ENCODE results near the gene TRPC4AP. TPM values are rescaled to one million over a fixed set of nuclear protein-coding genes. Genes with fewer than 3 reads are reported as not detected.
A peak's percentile ranks its signal among the peaks of the same experiment; 100 is the strongest.

TRPC4AP gene
- total RNA-seq, 4 donors from 2014 or later: 57.3 to 85.3 (median 70.1) TPM

- in situ Hi-C loops (cut with MboI; ENCODE audit: low pct_ligation_motif_present in 1 of 4, low pct_unique_long_range_greater_than_20kb in 1 of 4, low sequenced_read_pairs in 3 of 4): no loop called here
Measured at GRCh38 chr20:34982270-34983088, 110.1 kb downstream of the TRPC4AP start.

DNA sequence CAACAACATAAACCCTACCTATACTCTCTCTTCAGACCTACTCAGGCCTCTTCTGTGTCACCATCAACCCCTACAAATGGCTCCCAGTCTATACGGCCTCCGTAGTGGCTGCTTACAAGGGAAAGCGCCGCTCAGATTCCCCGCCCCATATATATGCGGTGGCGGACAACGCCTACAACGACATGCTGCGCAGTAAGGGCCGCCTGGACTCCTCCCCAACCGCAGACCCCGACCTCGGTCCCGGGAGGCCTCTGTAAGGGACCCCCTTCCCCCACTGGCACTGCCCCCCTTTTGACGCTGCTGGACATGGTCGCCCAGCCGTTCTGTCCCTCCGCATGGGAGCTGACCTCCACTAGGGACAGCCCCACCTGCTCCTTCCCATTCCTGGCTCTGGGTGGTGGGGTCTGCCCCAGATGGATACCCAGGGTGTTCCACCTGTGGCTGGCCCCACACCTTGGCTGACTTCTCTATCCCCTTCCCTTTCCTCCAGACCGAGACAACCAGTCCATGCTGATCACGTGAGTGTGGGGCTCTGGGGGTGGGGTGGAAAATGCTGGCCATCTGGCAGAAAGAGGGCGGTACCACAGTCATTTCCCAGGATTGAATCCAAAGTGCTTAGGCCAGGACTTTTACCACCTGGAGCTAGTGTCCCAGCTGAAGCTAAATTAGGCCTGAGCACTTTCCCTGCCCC lies 111.9 kb downstream of the TRPC4AP start:
- DNase-seq: peak; percentile 59
- TF ChIP-seq POLR2AphosphoS5 (IDR thresholded peaks at IDR 0.05) (no peak), POLR2A (IDR thresholded peaks at IDR 0.05) (no peak), EP300 (IDR thresholded peaks at IDR 0.05; ENCODE audit: low read depth) (no peak)
- TF ChIP-seq, protein P1, sequence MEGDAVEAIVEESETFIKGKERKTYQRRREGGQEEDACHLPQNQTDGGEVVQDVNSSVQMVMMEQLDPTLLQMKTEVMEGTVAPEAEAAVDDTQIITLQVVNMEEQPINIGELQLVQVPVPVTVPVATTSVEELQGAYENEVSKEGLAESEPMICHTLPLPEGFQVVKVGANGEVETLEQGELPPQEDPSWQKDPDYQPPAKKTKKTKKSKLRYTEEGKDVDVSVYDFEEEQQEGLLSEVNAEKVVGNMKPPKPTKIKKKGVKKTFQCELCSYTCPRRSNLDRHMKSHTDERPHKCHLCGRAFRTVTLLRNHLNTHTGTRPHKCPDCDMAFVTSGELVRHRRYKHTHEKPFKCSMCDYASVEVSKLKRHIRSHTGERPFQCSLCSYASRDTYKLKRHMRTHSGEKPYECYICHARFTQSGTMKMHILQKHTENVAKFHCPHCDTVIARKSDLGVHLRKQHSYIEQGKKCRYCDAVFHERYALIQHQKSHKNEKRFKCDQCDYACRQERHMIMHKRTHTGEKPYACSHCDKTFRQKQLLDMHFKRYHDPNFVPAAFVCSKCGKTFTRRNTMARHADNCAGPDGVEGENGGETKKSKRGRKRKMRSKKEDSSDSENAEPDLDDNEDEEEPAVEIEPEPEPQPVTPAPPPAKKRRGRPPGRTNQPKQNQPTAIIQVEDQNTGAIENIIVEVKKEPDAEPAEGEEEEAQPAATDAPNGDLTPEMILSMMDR (IDR thresholded peaks at IDR 0.05): no peak
- Histone ChIP-seq H3K9me3 (no peaks in the 10 kb centered on the region), H3K4me3 (no peak overlapping the region), H3K36me3 (no peaks in the 10 kb centered on the region), H3K4me1 (peaks cover 10 to 25% (median 20%) of the 10 kb centered on the region in 4 donors), H3K27me3 (peaks cover 14% of the 10 kb centered on the region), H3K27ac (peak overlapping the region in 1 of 4 donors; percentile 23)
- WGBS, 2 donors (ENCODE audit: low coverage in 1 of 2): 85 to 93% methylated on average over 8 to 22 of the region's 22 CpGs
- intact Hi-C loops (cut with DNase I; ENCODE audit: low total_unique reads) (no loop called here), in situ Hi-C loops (cut with MboI; ENCODE audit: low pct_ligation_motif_present in 1 of 4, low pct_unique_long_range_greater_than_20kb in 1 of 4, low sequenced_read_pairs in 3 of 4) (no loop called here)

More at GRCh38 chr20:34982270-34983088, 110.1 kb downstream of the TRPC4AP start:
- H3K27me3 ChIP-seq: peaks cover 14% of the 10 kb centered on the region
- no peak overlapping the region for H3K27ac ChIP-seq
- DNase-seq: no peak
- H3K9me3 ChIP-seq: no peaks in the 10 kb centered on the region
- TF ChIP-seq POLR2A (IDR thresholded peaks at IDR 0.05): no peak
- no peak for TF ChIP-seq POLR2AphosphoS5 (IDR thresholded peaks at IDR 0.05)
- no peak for TF ChIP-seq EP300 (IDR thresholded peaks at IDR 0.05; ENCODE audit: low read depth)
- TF ChIP-seq, protein P1 (IDR thresholded peaks at IDR 0.05): no peak
- peaks cover 10 to 25% (median 20%) of the 10 kb centered on the region in 4 donors for H3K4me1 ChIP-seq
- no peaks in the 10 kb centered on the region for H3K36me3 ChIP-seq
- no peak overlapping the region for H3K4me3 ChIP-seq
- WGBS, 2 donors (ENCODE audit: low coverage in 1 of 2): 77 to 85% methylated on average over 5 to 21 of the region's 21 CpGs
- intact Hi-C loops (cut with DNase I; ENCODE audit: low total_unique reads): no loop called here

DNA sequence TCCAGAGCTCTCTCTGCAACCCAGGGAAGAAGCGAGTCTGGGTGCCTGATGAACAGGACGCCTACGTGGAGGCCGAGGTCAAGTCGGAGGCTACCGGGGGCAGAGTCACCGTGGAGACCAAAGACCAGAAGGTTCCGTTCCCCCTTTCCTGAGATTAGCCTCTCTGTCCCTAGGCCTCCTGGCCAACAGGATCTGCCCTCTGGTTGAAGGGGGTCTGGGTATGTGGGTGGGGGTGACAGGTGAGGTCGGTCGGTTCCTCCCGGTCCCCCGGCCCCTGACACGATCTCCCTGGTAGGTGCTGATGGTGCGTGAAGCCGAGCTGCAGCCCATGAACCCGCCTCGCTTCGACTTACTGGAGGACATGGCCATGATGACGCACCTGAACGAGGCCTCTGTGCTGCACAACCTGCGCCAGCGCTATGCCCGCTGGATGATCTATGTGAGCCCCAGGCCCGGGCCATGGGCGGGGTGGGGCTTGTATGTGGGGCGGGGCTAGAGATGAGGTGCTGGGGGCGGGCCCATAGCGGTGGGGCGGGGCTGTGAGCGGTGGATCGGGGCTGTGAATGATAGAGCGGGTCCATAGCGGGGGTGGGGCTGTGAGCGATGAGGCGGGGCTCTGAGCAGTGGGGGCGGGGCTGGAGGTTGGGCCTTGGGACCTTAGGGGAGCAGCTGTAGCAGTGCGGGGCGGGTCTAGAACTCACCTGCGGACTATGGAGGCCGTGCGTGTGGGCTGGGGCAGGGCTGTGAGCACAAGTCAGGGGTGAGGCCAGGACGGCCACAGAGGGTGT lies 113.0 kb downstream of the TRPC4AP start:
- no peak overlapping the region for H3K4me3 ChIP-seq
- H3K27ac ChIP-seq: no peak overlapping the region
- 49 to 87% methylated on average over 9 to 35 of the region's 42 CpGs for WGBS, 2 donors (ENCODE audit: low coverage in 1 of 2)
- intact Hi-C loops (cut with DNase I; ENCODE audit: low total_unique reads): no loop called here
- no peaks in the 10 kb centered on the region for H3K36me3 ChIP-seq
- H3K9me3 ChIP-seq: no peaks in the 10 kb centered on the region
- TF ChIP-seq POLR2A (IDR thresholded peaks at IDR 0.05) (no peak), POLR2AphosphoS5 (IDR thresholded peaks at IDR 0.05) (no peak)
- TF ChIP-seq, protein P1 (IDR thresholded peaks at IDR 0.05): no peak
- peaks cover 10 to 24% (median 18%) of the 10 kb centered on the region in 4 donors for H3K4me1 ChIP-seq
- H3K27me3 ChIP-seq: peaks cover 10% of the 10 kb centered on the region
- in situ Hi-C loops (cut with MboI; ENCODE audit: low pct_ligation_motif_present in 1 of 4, low pct_unique_long_range_greater_than_20kb in 1 of 4, low sequenced_read_pairs in 3 of 4): no loop called here
- peak; percentile 19 for DNase-seq

All from transverse colon (tissue), 4 donors.